Activated CD4-positive, alpha-beta memory T cell treated with anti-CD3 and anti-CD28 coated beads, Interleukin-2, amount 10 ng/mL, durations not matched to agents 7 days and 5 days (primary cell): ENCODE measurements around the gene FLVCR1. TPM values are rescaled to one million over a fixed set of nuclear protein-coding genes. Genes with fewer than 3 reads are reported as not detected.

Experiments
- CTCF ChIA-PET: fragments of 350-600 bp; sonication (Branson Sonifier 250); formaldehyde crosslinking; loops from one replicate; lab custom pipeline; 2021; ENCODE audit warnings: antibody characterized with exemption, inconsistent platforms; lab: Charles Lee
- POLR2A ChIA-PET: fragments of 350-600 bp; sonication (Branson Sonifier 250); formaldehyde crosslinking; loops from one replicate; lab custom pipeline; 2021; ENCODE audit warnings: antibody characterized with exemption; lab: Charles Lee
- DNase-seq: peaks from one replicate; pipeline ENCODE4 v3.0.0-alpha.2; 2020
- H3K27ac Mint-ChIP-seq: one replicate; pipeline ENCODE4 v1.8.0; 2021; ENCODE audit warnings: mild to moderate bottlenecking, mixed read lengths
- H3K27me3 Mint-ChIP-seq: one replicate; pipeline ENCODE4 v1.8.0; 2021; ENCODE audit warnings: mixed read lengths
- H3K36me3 Mint-ChIP-seq: one replicate; pipeline ENCODE4 v1.8.0; 2021; ENCODE audit warnings: low read depth, mixed read lengths
- H3K4me1 Mint-ChIP-seq: one replicate; pipeline ENCODE4 v1.8.0; 2021; ENCODE audit warnings: mixed read lengths
- H3K4me3 Mint-ChIP-seq: one replicate; pipeline ENCODE4 v1.8.0; 2021; ENCODE audit warnings: mild to moderate bottlenecking, mixed read lengths
- H3K9me3 Mint-ChIP-seq: one replicate; pipeline ENCODE4 v1.8.0; 2021; ENCODE audit warnings: mixed read lengths
- total RNA-seq, 2 experiments: library from RNA; stranded (reverse); gene quantifications; one replicate each; pipeline ENCODE4 v1.2.3, GENCODE V29; 2021

FLVCR1 gene
- total RNA-seq, 2 experiments from 2014 or later: 11.7 to 14.2 TPM

DNA sequence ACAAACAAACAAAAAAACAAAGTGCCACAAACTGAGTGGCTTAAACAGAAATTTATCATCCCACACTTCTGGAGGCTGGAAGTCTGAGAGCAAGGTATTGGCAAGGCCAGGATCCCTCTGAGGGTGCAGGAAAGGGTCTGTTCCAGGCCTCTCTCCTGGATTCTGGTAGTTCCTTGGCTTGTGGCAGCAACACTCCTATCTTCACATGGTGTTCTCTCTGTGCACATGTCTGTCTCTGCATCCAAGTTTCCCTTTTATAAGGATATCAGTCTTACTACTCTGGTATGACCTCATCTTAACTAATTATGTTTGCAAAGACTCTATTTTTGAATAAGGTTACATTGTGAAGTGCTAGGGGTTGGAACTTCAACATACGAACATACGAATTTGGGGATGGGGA is 87.0 kb downstream of the FLVCR1 start:
- DNase-seq: no peak
- CTCF ChIA-PET: no interaction called here
- Mint-ChIP-seq H3K27ac (no peak overlapping the region), H3K9me3 (no peaks in the 10 kb centered on the region), H3K27me3 (peaks cover 36% of the 10 kb centered on the region), H3K4me3 (no peak overlapping the region), H3K4me1 (peaks cover 3% of the 10 kb centered on the region), H3K36me3 (no peaks in the 10 kb centered on the region)
- POLR2A ChIA-PET: no interaction called here

DNA sequence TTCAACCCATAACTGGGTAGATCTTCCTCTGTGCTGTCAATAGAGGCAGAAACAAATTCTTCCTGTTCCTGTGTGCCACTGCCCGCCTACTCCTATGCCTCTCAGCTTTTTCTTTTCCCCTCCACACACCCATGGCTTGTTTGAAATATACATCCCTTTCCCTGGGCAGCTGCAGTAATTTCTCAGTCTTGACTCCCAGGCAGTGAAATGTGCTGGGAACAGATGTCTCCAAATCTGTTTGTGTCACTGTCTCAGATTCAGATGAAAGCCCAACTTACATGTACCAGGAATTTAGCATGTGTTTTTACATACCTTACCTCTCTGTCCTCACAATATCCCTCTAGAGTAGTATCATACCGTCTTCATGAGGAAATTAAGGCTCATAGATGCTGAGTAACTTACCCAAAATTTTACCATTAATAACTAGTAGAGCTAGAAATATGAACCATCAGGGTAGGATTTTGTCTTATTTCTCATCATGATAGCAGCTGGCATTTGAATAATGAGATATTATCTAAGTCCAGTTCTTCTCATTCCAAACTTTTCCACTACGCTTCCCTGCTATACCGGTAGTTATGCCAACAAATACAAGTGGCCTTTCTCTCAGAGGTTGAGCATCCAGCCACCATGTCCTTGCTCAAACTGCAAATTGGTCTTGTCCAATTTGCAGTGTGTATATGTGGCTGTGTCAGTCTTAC is 87.5 kb downstream of the FLVCR1 start:
- Mint-ChIP-seq H3K9me3 (no peaks in the 10 kb centered on the region), H3K4me3 (no peak overlapping the region), H3K4me1 (peaks cover 6% of the 10 kb centered on the region), H3K27me3 (peaks cover 39% of the 10 kb centered on the region), H3K36me3 (no peaks in the 10 kb centered on the region), H3K27ac (no peak overlapping the region)
- DNase-seq: no peak
- POLR2A ChIA-PET: interaction anchor here (0.5 kb wide), 1 partner anchor 14 kb away, joined by 3 read pairs; no protein-coding TSS in a partner anchor
- CTCF ChIA-PET: no interaction called here

DNA sequence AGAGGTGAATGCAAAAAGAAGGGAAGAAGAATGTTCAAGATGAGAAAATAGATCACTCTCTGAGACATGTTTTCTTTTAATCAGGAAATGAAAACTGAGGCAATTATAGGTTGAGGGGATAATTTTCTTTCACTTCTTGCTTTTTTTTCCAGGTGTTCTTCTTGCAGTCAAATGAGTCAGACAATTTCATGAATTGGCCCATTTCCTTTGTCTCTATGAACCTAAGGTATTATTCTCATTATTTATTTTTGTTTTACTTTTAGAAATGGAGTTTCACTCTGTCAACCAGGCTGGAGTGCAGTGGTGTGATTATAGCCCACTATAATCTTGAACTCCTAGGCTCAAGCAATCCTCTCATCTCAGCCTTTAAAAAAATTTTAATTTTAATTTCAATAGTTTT is 88.8 kb downstream of the FLVCR1 start:
- CTCF ChIA-PET: no interaction called here
- Mint-ChIP-seq H3K36me3 (no peaks in the 10 kb centered on the region), H3K27me3 (peaks cover 44% of the 10 kb centered on the region), H3K4me1 (peaks cover 9% of the 10 kb centered on the region), H3K27ac (no peak overlapping the region), H3K9me3 (no peaks in the 10 kb centered on the region), H3K4me3 (no peak overlapping the region)
- DNase-seq: no peak
- POLR2A ChIA-PET: no interaction called here

Other genes starting within 250 kb of the FLVCR1 start
- gene ATF3, start 249.5 kb upstream of the FLVCR1 start, total RNA-seq: 10 to 100 TPM; 21.6 to 21.8 TPM
- 10 to 100 TPM; 56.5 to 56.7 TPM for gene BATF3, start 158.4 kb upstream of the FLVCR1 start, total RNA-seq
- 10 to 100 TPM; 36.4 to 38.1 TPM for gene NSL1, start 66.5 kb upstream of the FLVCR1 start, total RNA-seq
- gene TATDN3, start 66.4 kb upstream of the FLVCR1 start, total RNA-seq: 10 to 100 TPM; 18.6 to 20.2 TPM
- gene SPATA45, start 10.6 kb upstream of the FLVCR1 start, total RNA-seq: not detected
- gene VASH2, start 92.3 kb downstream of the FLVCR1 start, total RNA-seq: under 1 TPM; 0.23 to 0.48 TPM
- gene ANGEL2, start 157.6 kb downstream of the FLVCR1 start, total RNA-seq: 10 to 100 TPM; 45.0 to 46.2 TPM
- gene RPS6KC1, start 193.0 kb downstream of the FLVCR1 start, total RNA-seq: 10 to 100 TPM; 12.3 to 12.6 TPM